GM21390 (cell line): ENCODE measurements around the gene AKIRIN2.
A peak's percentile ranks its signal among the peaks of the same experiment; 100 is the strongest.

Source experiments
- ATAC-seq: cut with Tn5 transposase; IDR thresholded peaks from one replicate; pipeline ENCODE4 v1.9.1; 2021; ENCODE audit not compliant: unreplicated experiment

The AKIRIN2 gene

DNA sequence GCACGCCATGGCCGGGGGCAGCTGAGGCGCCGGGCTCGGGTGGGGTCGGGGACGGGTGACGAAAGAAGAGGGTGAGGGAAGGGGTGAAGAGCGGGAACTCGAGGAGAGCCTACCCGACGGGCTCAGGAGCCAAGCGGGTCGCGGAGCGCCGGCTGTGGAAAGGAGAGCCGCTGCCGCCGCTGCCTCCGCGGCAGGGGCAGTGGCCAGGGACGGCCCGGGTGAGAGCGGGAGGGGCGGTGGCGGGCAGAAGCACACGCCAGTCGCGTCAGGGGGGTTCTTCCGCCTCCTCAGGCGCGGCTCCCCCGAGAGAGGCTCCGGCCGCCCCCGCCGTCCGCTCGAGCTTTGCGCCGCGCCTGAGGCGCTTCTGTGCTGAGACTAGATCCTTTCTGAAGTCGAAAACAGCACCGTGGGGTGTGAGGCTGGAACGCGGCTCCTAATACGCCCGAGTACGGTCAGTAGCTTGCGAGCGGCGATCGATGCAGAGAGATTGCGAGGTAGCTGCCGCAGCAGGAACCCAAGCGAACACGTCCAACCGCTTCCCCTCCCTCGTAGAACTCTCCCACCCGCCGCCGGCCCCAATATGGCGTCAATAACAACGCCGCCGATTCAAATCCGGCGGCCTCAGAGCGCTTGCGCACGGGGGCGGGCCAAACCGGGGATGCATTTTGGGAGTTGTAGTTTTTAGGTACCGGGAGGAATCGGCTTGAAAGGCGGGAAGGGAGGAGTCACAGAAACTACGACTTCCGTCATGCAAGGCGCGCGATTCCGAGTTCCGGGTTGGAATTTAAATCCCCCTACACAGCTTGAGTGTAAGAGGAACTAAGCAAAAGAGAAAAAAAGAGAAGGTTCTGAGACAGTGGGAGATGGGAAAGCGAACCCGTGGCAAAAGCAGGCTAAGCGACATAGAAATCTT is at the start of gene AKIRIN2:
Gene AKIRIN2, minus strand, starts transcription at position 558 of the 913 bp plus-strand sequence. Its CDS starts 549 bp downstream, at position 9.
- ATAC-seq, result peak; percentile 65

GRCh38 chr6:87747646-87748045 is 45.6 kb upstream of the AKIRIN2 start:
- no peak for ATAC-seq

- no peak for ATAC-seq
Measured at GRCh38 chr6:87745966-87746721, 44.1 kb upstream of the AKIRIN2 start.

DNA sequence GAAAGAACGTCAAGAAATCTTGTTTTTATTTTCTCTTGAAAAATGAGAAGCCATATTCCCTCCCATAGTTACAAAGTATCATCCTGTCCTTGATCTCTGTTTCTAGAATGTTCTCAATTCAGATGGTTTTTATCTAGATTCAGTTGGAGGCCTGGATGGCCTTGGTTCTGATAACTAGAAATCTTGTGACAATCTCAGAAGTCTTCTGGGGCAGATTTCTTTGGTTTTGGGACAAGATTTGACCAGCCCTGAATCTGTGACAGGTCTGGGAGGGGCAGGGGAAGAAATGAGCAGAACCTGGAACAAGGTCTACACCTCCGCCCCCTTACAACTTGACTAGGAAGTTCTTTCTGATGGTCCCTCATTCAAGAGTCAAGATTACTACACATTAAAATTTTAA is 41.4 kb upstream of the AKIRIN2 start:
- ATAC-seq, result no peak

- ATAC-seq, result peak; percentile 54
Measured at GRCh38 chr6:87742106-87742505, 40.1 kb upstream of the AKIRIN2 start.

DNA sequence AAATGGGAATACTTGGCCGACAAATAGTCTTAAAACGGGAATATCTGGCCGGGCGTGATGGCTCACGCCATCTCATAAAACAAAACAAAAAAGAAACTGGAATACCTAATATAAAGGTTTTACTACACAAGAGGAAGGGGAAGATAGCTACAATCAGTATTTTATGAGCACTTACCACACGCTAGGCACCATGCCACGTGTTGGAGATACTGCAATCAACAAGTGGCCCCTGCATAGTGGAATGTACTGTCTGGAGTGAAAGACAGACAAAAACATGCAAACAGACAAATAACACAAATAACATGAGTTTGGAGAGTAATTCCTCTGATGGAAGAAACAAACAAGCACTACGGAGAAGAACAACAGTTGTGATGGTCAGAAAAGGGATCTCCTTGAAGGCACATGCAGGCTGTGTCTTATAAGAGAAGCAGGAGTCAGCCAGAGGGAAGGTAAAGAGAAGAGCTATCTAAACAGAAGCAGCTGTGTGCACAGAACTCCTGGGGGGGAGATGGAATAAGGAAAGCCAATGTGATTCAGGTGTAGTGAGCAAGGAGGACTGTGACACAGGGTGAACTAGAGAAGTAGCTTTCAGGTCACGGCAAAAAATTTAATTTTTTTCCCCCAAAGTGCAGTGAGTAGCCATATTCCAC is 39.1 kb upstream of the AKIRIN2 start:
- ATAC-seq, result no peak

GRCh38 chr6:87738744-87739143 is 36.7 kb upstream of the AKIRIN2 start:
- ATAC-seq, result no peak

DNA sequence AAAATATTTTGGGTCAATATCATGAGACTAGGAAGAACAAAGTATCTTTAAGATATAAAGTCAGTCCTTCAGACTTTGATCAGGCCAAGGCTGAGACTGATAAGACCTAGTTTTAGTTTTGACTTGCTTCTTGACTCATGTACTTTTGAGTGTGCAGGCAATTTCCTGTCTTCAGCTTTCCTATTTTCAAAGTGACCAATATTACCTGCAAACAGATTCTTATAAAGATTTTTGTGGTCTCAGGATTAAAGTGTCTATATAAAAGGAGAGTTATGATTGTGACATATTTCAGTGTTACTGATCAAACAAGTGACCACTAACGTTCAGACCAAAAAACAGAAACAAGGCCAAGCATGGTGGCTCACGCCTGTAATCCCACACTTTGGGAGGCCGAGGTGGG is 36.0 kb upstream of the AKIRIN2 start:
- peak; percentile 51 for ATAC-seq

- no peak for ATAC-seq
Measured at GRCh38 chr6:87736809-87737540, 34.9 kb upstream of the AKIRIN2 start.

DNA sequence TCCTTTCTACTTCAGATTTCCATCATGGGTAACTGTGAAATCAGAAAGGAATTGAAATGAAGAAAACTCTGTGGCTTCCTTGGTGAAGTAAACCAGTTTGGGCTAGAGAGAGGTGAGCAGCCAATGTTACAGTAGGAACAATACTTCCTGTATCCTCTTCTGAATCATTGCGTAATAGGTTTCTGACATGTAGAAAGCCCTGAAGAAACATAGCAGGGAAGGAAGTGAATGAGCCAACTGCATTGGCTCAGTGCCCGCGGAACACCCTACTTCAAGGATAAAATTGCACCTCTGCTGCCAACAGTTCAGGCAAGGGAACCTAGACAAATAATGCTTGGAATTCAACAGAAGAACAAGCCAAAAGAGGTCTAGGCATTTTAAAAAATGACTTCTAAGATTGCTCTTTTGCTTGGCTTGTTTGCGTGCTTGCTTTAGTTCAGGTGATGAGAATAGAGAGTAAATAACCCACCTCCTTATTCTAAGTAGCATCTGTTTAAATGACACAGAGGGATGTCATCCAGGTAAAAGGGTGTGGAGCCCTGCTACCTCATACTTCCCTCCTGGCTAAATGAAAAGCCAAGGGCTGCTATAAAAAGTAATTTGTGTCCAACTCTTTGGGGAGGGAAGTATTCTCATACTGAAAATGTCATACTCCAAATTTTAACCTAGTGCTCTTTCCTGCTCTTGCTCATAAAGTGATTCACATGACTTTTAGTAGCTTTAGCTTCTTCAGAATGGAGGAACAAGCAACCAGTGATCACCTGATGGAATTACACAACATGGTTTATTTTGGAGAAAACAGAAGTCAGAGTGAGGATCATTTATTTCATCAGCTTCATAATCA is 30.0 kb upstream of the AKIRIN2 start:
- ATAC-seq, result peak; percentile 83

DNA sequence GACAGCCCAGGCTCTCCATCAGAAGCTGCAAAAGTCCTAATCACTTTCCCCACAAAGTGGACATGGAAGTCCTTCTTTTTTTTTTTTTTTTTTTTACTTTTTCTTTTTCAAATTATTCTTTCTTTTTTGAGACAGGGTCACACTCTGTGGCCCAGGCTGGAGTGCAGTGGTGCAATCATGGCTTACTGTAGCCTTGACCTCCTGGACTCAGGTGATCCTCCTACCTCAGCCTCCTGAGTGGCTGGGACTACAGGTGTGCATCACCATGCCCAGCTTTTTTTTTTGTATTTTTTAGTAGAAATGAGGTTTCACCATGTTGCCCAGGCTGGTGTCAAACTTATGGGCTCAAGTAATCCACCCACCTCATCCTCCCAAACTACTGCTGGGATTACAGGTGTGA is 29.0 kb upstream of the AKIRIN2 start:
- ATAC-seq, result no peak

- ATAC-seq, result no peak
Measured at GRCh38 chr6:87729965-87730719, 28.1 kb upstream of the AKIRIN2 start.

DNA sequence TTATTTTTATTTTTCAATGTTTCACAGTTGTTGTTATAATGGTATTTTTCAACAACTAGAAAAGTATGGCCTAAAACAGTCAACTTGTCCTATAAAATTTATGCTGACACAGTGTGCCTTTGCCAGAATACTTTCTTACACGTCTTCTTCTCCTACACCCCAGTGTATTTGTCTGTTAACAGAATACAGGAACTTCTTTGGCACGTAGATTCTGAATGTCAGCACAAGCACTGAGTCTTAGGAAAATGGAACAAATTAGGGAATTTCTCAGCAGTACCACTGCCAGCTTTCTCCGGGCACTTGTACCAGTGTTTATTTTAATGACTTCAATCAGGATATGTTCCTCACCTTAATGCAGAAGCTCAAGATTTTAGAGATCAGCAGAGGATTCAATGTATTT is 26.7 kb upstream of the AKIRIN2 start:
- ATAC-seq, result no peak

GRCh38 chr6:87724983-87725811 is 23.2 kb upstream of the AKIRIN2 start:
- peak; percentile 88 for ATAC-seq

- ATAC-seq, result peak; percentile 31
Measured at GRCh38 chr6:87723170-87724078, 21.4 kb upstream of the AKIRIN2 start.

- ATAC-seq, result no peak
Measured at GRCh38 chr6:87722540-87723169, 20.6 kb upstream of the AKIRIN2 start.

GRCh38 chr6:87721311-87721710 is 19.3 kb upstream of the AKIRIN2 start:
- ATAC-seq, result no peak
